Fibroblast of pulmonary artery (primary cell): ENCODE results near the gene MYH15.

Source experiments
- DNase-seq: peaks from one replicate; pipeline ENCODE4 v3.0.0-alpha.2; 2010; ENCODE audit warnings: low read depth
- H3K4me3 ChIP-seq: replicated peaks from 2 replicates; pipeline ENCODE4 v1.5.1; 2011; ENCODE audit warnings: low read depth, mild to moderate bottlenecking, control low read depth, low read length, moderate library complexity
- TF ChIP-seq, protein P1 (sequence below): IDR thresholded peaks from 2 replicates; pipeline ENCODE4 v1.5.1; 2011; ENCODE audit warnings: mild to moderate bottlenecking, control low read depth, low read length, inconsistent platforms; ENCODE audit errors: missing control alignments

MYH15 gene

DNA sequence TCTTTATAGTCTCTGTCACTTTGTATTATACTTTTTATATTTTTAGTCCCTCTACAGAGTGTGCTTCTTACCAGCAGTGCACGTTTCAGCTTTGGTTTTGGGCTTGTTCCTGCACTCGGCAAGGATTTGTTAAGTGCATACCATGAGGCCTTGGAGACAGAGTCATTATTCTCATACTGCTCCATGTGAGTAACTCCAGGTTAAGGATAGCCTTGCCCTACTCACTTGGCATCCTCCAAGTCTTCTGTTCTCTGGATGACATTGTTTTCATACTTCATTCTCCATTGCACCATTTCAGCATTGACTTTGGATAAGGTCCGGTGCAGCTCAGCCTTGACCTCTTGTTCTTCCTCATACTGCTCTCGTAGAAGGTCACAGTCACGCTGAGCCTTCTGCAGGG, 96.4 kb downstream of the MYH15 start:
- no peak overlapping the region for H3K4me3 ChIP-seq
- TF ChIP-seq, protein P1, sequence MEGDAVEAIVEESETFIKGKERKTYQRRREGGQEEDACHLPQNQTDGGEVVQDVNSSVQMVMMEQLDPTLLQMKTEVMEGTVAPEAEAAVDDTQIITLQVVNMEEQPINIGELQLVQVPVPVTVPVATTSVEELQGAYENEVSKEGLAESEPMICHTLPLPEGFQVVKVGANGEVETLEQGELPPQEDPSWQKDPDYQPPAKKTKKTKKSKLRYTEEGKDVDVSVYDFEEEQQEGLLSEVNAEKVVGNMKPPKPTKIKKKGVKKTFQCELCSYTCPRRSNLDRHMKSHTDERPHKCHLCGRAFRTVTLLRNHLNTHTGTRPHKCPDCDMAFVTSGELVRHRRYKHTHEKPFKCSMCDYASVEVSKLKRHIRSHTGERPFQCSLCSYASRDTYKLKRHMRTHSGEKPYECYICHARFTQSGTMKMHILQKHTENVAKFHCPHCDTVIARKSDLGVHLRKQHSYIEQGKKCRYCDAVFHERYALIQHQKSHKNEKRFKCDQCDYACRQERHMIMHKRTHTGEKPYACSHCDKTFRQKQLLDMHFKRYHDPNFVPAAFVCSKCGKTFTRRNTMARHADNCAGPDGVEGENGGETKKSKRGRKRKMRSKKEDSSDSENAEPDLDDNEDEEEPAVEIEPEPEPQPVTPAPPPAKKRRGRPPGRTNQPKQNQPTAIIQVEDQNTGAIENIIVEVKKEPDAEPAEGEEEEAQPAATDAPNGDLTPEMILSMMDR: no peak
- no peak for DNase-seq

DNA sequence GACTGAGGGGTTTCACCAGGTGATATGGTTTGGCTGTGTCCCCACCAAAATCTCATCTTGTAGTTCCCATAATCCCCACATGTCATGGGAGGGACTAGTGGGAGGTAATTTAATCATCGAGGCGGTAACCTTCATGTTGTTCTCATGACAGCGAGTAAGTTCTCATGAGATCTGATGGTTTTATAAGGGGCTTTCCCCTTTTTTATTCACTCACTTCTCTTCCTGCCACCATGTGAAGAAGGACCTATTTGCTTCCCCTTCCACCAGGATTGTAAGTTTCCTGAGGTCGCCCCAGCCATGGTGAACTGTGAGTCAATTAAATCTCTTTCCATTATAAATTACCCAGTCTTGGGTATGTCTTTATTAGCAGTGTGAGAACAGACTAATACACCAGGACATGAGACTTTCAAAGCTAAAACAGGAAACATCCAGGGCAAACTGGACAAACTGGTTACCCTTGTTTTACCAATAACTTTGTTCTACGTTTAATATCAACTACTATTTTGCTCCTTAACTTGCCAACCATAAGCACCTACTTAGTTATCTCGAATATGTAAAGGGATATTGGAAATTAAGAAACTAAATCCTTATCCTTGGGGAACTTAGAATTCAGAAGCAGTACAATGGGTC, 98.2 kb downstream of the MYH15 start:
- TF ChIP-seq, protein P1: no peak
- H3K4me3 ChIP-seq: no peak overlapping the region
- DNase-seq: no peak

DNA sequence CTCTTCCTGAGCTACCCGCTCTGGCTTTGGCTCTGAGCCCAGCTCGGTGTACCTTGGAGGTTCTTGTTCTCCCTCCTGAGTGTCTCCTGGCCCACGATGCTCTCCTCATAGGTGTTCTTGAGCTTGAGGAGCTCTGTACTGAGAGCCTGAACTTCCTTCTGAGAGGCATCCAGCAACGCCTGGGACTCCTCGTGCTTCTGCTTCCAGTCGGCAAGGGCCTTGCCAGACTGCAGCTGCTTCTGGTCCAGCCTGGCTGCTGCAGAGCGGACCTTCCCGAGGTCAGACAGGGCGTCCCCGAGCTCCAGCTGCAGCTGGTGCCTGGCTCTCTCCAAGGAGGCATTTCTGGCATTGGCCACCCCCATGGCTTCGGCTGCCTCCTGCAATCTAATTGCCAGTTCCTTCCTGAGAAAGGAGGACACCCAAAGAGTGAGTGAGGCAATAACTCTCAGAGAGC, 99.8 kb downstream of the MYH15 start:
- TF ChIP-seq, protein P1: no peak
- no peak overlapping the region for H3K4me3 ChIP-seq
- DNase-seq: no peak

DNA sequence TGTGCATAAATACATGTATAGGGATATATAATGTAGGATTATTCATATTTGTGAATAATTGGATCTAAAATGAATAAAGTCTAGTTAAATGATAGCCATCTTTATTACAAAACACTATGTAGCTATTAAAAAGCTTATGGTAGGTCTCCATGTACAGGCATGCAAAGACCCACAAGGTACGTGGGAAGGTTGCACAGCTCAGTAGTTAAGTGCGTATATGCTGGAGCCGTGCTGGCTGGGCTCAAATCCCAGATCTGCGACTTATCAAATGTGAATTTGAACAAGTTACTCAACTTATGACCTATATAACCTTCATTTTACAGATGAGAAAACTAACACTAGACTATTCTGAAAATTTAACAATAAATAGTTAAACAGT, 100.6 kb downstream of the MYH15 start:
- TF ChIP-seq, protein P1: no peak
- no peak for DNase-seq
- no peak overlapping the region for H3K4me3 ChIP-seq

DNA sequence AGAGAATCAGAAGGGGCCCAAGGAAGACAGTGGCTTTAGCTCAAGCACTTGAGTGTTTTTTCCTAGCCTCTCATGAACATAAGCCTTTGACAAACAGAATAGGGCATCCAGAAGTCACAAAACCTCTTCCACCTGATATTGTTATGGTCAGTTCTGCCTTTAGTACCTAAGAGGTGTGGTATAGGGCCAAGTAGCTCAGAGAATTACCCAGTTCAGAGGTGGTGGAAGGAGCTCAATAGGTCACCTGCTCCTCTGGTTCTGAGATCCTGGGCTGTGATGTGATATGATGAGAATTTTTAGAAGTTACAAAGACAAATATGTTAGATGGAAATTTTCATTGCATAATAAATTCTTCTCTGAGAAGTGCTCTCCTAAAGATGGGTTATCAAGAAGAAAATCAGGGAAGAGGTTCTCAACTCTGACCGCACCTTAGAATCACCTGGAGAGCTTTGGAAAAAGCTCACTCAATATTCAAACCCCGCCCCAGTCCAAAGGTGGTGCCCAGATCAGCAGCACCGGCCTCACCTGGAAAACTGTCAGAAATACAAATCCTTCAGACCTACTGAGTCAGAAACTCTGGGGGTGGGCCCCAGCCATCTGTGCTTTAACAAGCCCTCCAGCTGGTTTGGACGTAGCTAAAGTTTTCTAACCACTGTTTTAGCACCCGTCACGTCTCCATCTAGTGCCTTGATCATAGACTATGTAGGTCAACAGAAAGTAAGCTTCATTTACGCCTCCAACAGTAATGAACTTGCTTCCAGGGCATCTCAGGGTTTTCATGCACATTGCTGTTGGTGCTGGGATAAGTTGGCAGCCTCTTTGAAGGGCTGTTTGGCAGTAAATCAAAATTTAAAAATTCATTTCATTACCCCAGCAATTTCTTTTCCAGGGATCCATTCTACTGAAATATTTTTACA, 101.3 kb downstream of the MYH15 start:
- DNase-seq: no peak
- TF ChIP-seq, protein P1: no peak

DNA sequence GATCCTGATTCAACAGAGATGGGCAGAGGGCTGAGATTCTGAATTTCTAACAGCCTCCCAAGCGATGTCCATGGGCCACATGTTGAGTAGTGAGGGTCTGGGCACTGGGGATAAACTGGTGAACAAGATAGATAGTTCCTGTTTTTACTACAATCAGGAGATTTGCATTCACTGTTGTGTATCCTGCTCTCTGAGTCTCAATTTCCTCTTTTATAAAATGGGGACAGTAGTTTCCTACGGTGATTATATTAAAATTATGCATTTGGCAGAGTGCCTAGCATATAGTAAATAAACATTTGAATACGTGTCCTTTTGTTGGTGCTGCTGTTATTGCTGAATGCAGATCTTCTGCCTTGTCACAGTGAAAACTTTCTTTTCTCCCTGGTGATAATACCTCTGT, 102.5 kb downstream of the MYH15 start:
- TF ChIP-seq, protein P1: no peak
- DNase-seq: no peak
- H3K4me3 ChIP-seq: no peak overlapping the region

More for the DNA sequence above, 101.3 kb downstream of the MYH15 start:
- no peak overlapping the region for H3K4me3 ChIP-seq
